Measurements from ENCODE around the gene HDAC11.
A peak's percentile ranks its signal among the peaks of the same experiment; 100 is the strongest.
"Not testable (repeated sequence)": the region's sequence is repeated elsewhere in the genome, so short reads cannot be mapped to it uniquely, and the experiment has no call there.

Gene HDAC11

DNA sequence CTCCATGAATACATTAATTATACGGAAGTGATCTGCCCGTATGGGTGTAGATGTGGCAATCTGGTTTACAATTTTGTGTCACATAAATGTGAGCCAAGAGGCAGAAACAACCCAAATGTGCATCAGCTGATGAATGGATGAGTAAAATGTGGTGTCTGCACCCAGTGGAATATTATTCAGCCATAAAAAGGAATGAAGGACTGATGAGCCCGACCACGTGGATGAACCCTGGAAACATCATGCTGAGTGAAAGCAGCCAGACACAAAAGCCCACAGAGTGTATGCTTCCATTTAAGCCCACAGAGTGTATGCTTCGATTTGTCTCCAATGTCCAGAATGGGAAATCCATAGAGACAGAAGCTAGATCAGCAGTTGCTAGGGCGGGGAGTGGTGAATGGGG, 41.2 kb downstream of the HDAC11 start:
- Histone ChIP-seq H3K36me3 (ENCODE audit: insufficient read depth, low read length) (no peaks in the 10 kb centered on the region), H3K4me3 (ENCODE audit: low read length) (no peak overlapping the region), H2AFZ (ENCODE audit: low read depth, low read length) (no peak overlapping the region), H3K9me3 (ENCODE audit: low read length) (peaks cover 4% of the 10 kb centered on the region), H3K27me3 (ENCODE audit: insufficient read depth, low read length) (no peaks in the 10 kb centered on the region), H3K4me1 (ENCODE audit: insufficient read depth, low read length) (peaks cover 6% of the 10 kb centered on the region)

DNA sequence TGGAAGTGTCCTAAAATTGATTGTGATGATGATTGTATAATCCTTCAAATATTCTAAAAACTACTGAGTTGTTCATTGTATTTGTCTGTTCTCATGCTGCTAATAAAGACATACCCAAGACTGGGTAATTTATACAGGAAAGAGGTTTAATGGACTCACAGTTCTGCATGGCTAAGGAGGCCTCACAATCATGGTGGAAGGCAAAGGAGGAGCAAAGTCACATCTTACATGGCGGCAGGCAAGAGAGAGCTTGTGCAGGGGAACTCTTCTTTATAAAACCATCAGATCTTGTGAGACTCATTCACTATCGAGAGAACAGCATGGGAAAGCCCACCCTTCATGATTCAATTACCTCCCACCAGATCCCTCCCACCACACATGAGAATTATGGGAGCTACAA, 41.6 kb downstream of the HDAC11 start:
- not testable (repeated sequence) for H2AFZ ChIP-seq (ENCODE audit: low read depth, low read length); H3K4me1 ChIP-seq (ENCODE audit: insufficient read depth, low read length)

DNA sequence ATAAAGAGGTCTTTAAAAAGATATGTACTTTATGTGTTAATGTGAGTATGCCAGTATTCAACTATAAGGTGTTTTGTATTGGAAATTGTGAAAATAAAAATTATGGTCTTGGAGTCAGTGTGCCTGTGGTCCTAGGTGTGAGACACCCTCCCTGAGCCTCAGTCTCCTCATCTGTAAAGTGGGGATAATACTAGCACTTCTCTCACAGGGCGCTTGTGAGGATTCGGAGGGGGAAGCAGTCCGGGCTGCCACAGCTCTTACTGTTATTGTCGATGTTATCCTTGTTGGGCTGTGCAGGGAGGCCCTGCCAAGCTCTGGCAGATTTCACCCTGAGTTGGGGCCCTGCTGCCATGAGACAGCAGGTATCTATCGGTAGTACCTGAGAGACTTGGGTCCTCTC, 42.1 kb downstream of the HDAC11 start:
- Histone ChIP-seq H3K27me3 (ENCODE audit: insufficient read depth, low read length) (no peaks in the 10 kb centered on the region), H3K36me3 (ENCODE audit: insufficient read depth, low read length) (no peaks in the 10 kb centered on the region), H2AFZ (ENCODE audit: low read depth, low read length) (no peak overlapping the region), H3K4me3 (ENCODE audit: low read length) (no peak overlapping the region), H3K4me1 (ENCODE audit: insufficient read depth, low read length) (peaks cover 8% of the 10 kb centered on the region), H3K9me3 (ENCODE audit: low read length) (peaks cover 4% of the 10 kb centered on the region)

More for the DNA sequence above, 41.6 kb downstream of the HDAC11 start:
- H3K36me3 ChIP-seq (ENCODE audit: insufficient read depth, low read length); H3K4me3 ChIP-seq (ENCODE audit: low read length); H3K9me3 ChIP-seq (ENCODE audit: low read length); H3K27me3 ChIP-seq (ENCODE audit: insufficient read depth, low read length): not testable (repeated sequence)

DNA sequence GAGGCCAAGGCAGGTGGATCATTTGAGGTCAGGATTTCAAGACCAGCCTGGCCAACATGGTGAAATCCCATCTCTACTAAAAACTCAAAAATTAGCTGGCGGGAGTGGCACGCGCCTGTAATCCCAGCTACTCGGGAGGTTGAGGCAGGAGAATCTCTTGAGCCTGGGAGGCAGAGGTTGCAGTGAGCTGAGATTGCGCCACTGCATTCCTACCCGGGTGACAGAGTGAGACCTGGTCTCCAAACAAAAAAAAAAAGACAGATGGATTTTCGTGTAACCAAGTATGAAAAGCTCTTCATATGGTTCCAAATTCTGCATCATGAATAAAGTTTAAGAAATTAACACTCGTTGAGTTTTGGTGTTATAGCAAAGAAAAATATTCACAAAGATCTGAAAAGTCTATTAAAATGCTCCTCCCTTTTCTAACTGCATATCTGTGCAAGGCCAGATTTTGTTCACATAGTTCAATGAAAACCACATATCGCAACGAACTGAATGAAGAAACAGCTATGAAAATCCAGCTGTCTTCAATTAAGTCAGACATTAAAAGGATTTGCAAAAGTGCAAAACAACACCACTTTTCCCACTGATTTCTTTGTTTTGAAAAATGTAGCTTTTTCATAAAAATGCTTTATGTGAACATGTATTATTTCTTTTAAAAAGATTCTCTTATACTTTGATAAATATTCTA, 45.0 kb downstream of the HDAC11 start:
- Histone ChIP-seq H3K4me1 (ENCODE audit: insufficient read depth, low read length) (peaks cover 8% of the 10 kb centered on the region), H3K36me3 (ENCODE audit: insufficient read depth, low read length) (no peaks in the 10 kb centered on the region)

DNA sequence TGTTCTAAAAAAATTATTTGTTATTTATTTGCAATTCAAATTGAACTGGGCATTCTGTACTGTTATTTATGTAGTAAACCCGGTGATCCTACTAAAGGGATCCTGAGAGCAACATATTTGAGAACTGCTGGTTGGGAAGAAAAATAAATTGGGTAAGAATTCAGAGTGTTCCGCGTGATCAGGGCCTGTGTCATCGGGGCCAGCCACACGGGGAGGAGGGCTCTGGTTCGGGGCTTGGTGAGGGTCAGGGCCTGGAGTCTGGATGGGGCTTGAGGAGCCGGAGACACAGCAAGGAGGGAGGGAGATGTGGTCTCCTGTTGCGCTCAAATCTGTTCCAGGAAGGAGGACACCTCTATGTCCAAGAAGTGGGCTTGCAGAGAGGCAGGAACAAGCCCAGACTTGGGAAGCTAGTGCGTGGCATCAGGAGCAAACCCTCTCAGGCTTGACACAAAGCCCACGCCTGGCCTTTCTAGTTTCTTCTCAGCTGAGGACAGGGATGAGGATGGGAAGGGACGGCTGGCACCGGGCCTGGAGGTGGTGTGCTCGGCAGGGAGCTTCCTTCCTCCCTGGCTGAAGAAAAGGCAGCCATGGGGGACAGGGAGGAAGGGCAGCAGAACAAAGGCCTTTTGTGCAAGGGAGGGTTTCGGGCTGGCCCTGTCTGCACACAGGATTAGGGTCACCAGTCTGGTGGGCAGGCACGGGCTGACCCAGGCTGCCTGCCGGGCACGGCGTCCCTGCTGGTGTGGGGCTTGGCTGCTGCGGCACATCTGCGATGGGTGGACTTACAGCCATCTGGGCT, 45.9 kb downstream of the HDAC11 start:
- H3K27me3 ChIP-seq (ENCODE audit: insufficient read depth, low read length): no peaks in the 10 kb centered on the region
- H3K36me3 ChIP-seq (ENCODE audit: insufficient read depth, low read length): no peaks in the 10 kb centered on the region
- H3K4me3 ChIP-seq (ENCODE audit: low read length): no peak overlapping the region
- peaks cover 4% of the 10 kb centered on the region for H3K9me3 ChIP-seq (ENCODE audit: low read length)
- H2AFZ ChIP-seq (ENCODE audit: low read depth, low read length): peak overlapping the region; percentile 53
- H3K4me1 ChIP-seq (ENCODE audit: insufficient read depth, low read length): peaks cover 8% of the 10 kb centered on the region

More for the DNA sequence above, 45.0 kb downstream of the HDAC11 start:
- Histone ChIP-seq H3K4me3 (ENCODE audit: low read length) (no peak overlapping the region), H3K27me3 (ENCODE audit: insufficient read depth, low read length) (no peaks in the 10 kb centered on the region), H3K9me3 (ENCODE audit: low read length) (peaks cover 4% of the 10 kb centered on the region), H2AFZ (ENCODE audit: low read depth, low read length) (no peak overlapping the region)

DNA sequence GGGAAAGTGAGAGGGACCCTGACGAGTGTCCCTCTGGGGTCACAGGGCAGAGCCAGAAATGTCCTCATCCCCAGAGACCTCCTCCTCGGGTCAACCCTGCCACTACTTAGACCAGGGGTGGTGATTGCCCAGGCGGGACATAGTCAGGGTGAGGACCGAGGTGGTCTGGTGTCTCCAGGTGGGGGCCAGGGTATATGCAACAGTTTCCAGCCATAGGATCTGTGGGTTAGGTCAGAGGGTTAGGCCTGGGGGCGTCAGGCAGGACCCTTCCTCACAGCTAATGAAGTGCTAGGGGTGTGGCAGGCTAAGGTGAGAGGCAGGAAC, 46.5 kb downstream of the HDAC11 start:
- H3K4me3 ChIP-seq (ENCODE audit: low read length): no peak overlapping the region
- no peaks in the 10 kb centered on the region for H3K36me3 ChIP-seq (ENCODE audit: insufficient read depth, low read length)
- H2AFZ ChIP-seq (ENCODE audit: low read depth, low read length): no peak overlapping the region
- peaks cover 4% of the 10 kb centered on the region for H3K9me3 ChIP-seq (ENCODE audit: low read length)
- no peaks in the 10 kb centered on the region for H3K27me3 ChIP-seq (ENCODE audit: insufficient read depth, low read length)
- peaks cover 8% of the 10 kb centered on the region for H3K4me1 ChIP-seq (ENCODE audit: insufficient read depth, low read length)

DNA sequence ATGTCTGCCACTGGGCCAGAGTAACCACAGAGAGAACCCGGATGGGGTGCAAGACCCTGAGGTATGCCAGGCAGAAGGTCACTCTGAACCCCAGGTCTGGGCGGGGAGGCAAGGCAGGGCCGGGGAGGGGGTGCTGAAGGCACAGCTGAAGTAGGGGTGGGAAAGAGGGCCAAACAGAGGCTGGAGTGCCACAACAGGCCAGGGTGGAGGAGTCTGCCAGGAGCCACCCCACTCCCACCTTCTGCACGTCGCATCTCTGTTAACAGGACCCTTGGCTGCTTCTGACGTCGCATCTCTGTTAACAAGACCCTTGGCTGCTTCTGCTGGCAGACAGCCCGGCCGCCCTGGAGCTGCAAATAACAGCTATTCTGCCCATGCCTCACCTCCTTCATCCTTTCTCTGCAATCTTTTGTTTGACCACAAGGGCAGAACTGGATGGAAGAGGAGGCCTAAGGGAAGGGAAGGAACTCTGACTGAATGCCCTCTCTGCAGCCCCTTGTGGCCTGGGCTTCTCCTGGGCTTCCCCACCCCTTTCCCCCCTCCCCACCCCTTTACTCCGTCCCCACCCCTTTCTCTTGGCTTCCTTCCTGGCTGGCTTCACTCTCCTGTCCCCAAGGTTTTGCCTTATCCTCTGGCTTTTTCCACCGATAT, 48.2 kb downstream of the HDAC11 start:
- no peak overlapping the region for H3K4me3 ChIP-seq (ENCODE audit: low read length)
- peaks cover 8% of the 10 kb centered on the region for H3K4me1 ChIP-seq (ENCODE audit: insufficient read depth, low read length)

DNA sequence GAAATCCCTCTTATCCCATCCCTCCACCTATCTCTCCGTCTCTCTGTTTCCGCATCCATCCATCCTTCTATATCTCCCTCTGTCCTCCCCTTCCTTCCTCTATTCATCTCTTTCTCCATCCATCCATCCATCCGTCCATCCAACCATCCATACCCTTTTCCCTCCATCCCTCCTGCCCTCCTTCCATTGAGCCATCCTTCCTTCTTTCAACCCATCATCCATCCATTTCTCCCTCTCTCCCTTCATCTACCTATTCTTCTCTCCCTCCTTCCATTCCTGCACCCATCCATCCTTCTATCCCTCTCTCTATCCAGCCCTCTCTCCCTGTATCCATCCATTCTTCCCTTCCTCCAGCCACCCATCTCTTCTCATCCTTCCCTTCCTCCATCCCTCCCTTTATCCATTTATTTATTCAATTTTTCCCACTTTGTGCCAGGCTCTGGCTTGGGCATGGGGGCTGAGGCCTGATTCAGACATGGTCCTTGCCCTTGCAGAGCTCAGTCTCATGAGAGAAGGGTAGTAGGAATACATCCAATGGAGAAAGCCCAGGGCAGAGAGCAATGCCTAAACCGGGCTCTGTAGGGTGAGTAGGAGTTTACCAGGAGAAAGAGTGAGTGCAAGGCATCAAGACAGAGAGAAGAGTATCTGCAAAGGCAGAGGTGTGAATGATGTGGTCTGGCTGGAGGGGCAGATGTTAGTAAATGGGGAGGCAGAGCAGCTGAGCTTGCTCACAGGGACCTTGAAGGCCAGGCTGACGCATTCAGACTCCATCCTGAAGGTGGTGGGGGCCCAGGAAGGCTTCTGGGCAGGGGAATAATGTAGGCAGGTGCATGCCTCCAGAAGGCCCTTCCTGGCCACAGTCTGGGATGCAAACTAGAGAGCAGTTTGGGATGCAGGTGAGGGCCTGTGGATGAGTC, 49.3 kb downstream of the HDAC11 start:
- Histone ChIP-seq H3K4me3 (ENCODE audit: low read length) (no peak overlapping the region), H3K9me3 (ENCODE audit: low read length) (no peaks in the 10 kb centered on the region), H2AFZ (ENCODE audit: low read depth, low read length) (no peak overlapping the region), H3K27me3 (ENCODE audit: insufficient read depth, low read length) (no peaks in the 10 kb centered on the region), H3K36me3 (ENCODE audit: insufficient read depth, low read length) (no peaks in the 10 kb centered on the region), H3K4me1 (ENCODE audit: insufficient read depth, low read length) (peaks cover 8% of the 10 kb centered on the region)

More for the DNA sequence above, 48.2 kb downstream of the HDAC11 start:
- Histone ChIP-seq H3K27me3 (ENCODE audit: insufficient read depth, low read length) (no peaks in the 10 kb centered on the region), H3K36me3 (ENCODE audit: insufficient read depth, low read length) (no peaks in the 10 kb centered on the region), H3K9me3 (ENCODE audit: low read length) (no peaks in the 10 kb centered on the region), H2AFZ (ENCODE audit: low read depth, low read length) (no peak overlapping the region)

DNA sequence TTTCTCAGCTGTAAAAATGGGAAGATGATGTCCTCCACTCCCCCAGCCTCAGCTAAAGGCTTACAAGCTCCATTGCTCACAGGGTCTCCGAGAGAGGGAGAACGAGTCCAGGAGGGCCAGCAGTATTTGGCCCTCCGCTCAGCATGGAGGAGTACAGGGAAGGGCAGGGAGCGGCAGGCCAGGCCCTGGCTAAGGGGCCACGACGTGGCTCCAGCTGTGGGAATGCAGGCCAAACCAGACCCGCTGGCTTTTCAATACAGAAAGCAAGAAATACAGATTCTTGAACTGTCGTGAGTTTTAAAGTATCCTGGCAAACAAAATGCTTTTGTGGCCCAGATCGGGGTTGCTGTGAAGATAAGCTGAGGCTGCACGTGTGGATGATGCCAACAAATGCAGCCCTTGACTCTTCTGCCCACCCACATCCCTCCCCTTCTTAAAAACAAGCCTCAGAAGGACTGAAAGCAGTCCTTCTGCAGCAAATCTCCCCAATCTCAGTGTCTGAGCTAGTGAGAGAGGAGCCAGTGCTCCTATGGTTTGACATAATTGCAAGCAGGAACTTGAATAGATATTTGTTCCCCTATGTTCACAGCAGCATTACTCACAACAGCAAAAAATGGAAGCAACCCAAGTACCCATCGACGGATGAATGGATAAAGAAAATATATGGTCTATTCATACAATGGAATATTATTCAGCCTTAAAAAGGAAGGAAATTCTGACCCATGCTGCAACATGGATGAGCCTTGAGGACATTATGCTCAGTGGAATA, 50.3 kb downstream of the HDAC11 start:
- H3K9me3 ChIP-seq (ENCODE audit: low read length): no peaks in the 10 kb centered on the region
- H3K4me1 ChIP-seq (ENCODE audit: insufficient read depth, low read length): peaks cover 8% of the 10 kb centered on the region
- H3K36me3 ChIP-seq (ENCODE audit: insufficient read depth, low read length): no peaks in the 10 kb centered on the region
- no peaks in the 10 kb centered on the region for H3K27me3 ChIP-seq (ENCODE audit: insufficient read depth, low read length)
- H2AFZ ChIP-seq (ENCODE audit: low read depth, low read length): no peak overlapping the region
- H3K4me3 ChIP-seq (ENCODE audit: low read length): no peak overlapping the region

DNA sequence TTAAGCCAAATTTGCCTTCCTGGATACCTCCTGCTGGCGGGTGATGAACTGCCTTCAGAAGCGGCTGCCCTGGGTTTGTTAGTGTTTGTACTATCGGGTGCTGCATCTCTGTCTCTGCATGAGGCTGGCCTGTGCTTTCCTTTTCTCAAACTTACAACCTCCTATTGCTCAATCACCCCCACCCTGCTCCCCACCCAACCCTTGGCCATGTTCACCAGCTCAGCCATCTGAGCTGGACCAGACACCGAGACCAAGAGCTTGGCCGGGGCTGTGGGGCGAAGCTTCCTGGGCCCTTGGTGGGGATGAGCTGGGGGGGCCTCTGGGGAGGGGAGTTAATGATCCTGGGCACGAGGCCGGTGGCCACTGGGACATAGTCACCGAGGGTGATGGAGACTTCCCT, 52.0 kb downstream of the HDAC11 start:
- Histone ChIP-seq H3K27me3 (ENCODE audit: insufficient read depth, low read length) (no peaks in the 10 kb centered on the region), H3K9me3 (ENCODE audit: low read length) (no peaks in the 10 kb centered on the region), H3K4me1 (ENCODE audit: insufficient read depth, low read length) (no peaks in the 10 kb centered on the region), H2AFZ (ENCODE audit: low read depth, low read length) (no peak overlapping the region), H3K4me3 (ENCODE audit: low read length) (no peak overlapping the region), H3K36me3 (ENCODE audit: insufficient read depth, low read length) (no peaks in the 10 kb centered on the region)

DNA sequence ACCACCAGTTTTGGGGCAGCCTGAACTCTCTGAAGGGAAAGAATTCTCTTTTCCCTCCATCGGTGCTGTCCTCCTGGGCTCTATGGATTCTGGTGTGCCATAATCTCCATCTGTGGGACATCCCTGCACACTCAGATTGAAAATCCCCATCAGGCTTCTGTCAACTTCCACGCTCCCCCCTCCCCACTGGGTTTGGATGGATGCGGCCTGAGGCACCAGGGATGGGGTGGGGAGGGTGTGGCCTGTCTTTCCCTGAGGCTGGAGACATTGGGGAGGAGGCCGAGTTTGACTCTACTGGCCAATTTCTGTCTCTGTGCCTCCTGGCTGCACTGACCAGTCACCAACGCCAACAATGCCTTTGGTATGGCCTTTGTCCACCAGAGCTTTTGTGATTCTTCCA, 52.5 kb downstream of the HDAC11 start:
- no peaks in the 10 kb centered on the region for H3K27me3 ChIP-seq (ENCODE audit: insufficient read depth, low read length)
- no peaks in the 10 kb centered on the region for H3K4me1 ChIP-seq (ENCODE audit: insufficient read depth, low read length)
- H3K36me3 ChIP-seq (ENCODE audit: insufficient read depth, low read length): no peaks in the 10 kb centered on the region
- H2AFZ ChIP-seq (ENCODE audit: low read depth, low read length): no peak overlapping the region
- no peak overlapping the region for H3K4me3 ChIP-seq (ENCODE audit: low read length)
- no peaks in the 10 kb centered on the region for H3K9me3 ChIP-seq (ENCODE audit: low read length)

DNA sequence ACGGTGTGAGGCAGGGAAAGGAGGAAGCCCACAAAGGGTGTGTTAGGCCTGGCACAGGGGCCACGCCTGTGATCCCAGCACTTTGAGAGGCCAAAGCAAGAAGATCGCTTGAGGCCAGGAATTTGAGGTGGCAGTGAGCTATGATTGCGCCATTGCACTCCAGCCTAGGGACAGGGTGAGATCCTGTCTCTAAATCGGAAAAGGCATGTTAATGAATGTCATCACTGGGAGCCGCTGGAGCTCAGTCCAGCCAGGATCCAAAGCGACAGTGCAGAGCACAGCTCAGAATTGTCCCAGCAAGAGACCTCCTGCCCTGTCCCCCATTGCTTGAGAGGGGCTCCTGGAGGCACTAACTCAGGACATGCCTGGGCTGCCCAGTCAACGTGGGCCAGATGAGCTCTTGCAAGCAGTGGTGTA, 53.8 kb downstream of the HDAC11 start:
- Histone ChIP-seq H3K4me1 (ENCODE audit: insufficient read depth, low read length) (no peaks in the 10 kb centered on the region), H2AFZ (ENCODE audit: low read depth, low read length) (no peak overlapping the region), H3K9me3 (ENCODE audit: low read length) (no peaks in the 10 kb centered on the region), H3K27me3 (ENCODE audit: insufficient read depth, low read length) (no peaks in the 10 kb centered on the region), H3K4me3 (ENCODE audit: low read length) (no peak overlapping the region), H3K36me3 (ENCODE audit: insufficient read depth, low read length) (no peaks in the 10 kb centered on the region)
